GM23338 (cell line): ENCODE measurements around the gene MBD5. TPM values are rescaled to one million over a fixed set of nuclear protein-coding genes. Genes with fewer than 3 reads are reported as not detected.

Experiments used
- CREB1 ChIP-seq: fragments of 250-450 bp; sonication (Bioruptor Pico); IDR thresholded peaks from 2 replicates; pipeline ENCODE4 v1.5.0; 2020; ENCODE audit warnings: low read depth, mild to moderate bottlenecking, moderate library complexity
- ETS1 ChIP-seq: IDR thresholded peaks from 2 replicates; pipeline ENCODE4 v1.6.1; 2016; ENCODE audit warnings: antibody characterized with exemption
- EZH2 ChIP-seq: fragments of 200-600 bp; sonication (generic); IDR thresholded peaks from one replicate; pipeline ENCODE4 v1.8.0; 2017; ENCODE audit warnings: antibody characterized with exemption, mild to moderate bottlenecking, low read depth; ENCODE audit not compliant: unreplicated experiment
- EZH2phosphoT487 ChIP-seq: fragments of 200-600 bp; sonication (generic); IDR thresholded peaks from one replicate; pipeline ENCODE4 v1.8.1; 2018; ENCODE audit warnings: antibody characterized with exemption; ENCODE audit not compliant: unreplicated experiment
- JUNB ChIP-seq: IDR thresholded peaks from one replicate; pipeline ENCODE4 v1.6.1; 2016; ENCODE audit warnings: antibody characterized with exemption; ENCODE audit not compliant: unreplicated experiment
- NANOG ChIP-seq: IDR thresholded peaks from 2 replicates; pipeline ENCODE4 v1.6.1; 2016; ENCODE audit warnings: antibody characterized with exemption, borderline replicate concordance
- STAT1 ChIP-seq: IDR thresholded peaks from one replicate; pipeline ENCODE4 v1.6.1; 2016; ENCODE audit warnings: antibody characterized with exemption; ENCODE audit not compliant: unreplicated experiment
- ZNF331 ChIP-seq: fragments of 250-450 bp; sonication (Bioruptor Pico); IDR thresholded peaks from 2 replicates; pipeline ENCODE4 v1.5.0; 2020; ENCODE audit warnings: low read depth, mild to moderate bottlenecking, moderate library complexity
- ZNF462 ChIP-seq: fragments of 250-450 bp; sonication (Bioruptor Pico); IDR thresholded peaks from 2 replicates; pipeline ENCODE4 v1.5.0; 2020; ENCODE audit warnings: mild to moderate bottlenecking, moderate library complexity
- polyA plus RNA-seq: library from polyadenylated mRNA; unstranded; fragments of >200 nt; fragmentation: Nextera tagmentation; extraction: Ambion mirVana; gene quantifications from 2 replicates; pipeline ENCODE4 v1.2.1, GENCODE V29; 2016
- total RNA-seq: library from RNA; depleted of rRNA; stranded (reverse); fragments of >200 nt; shearing (Covaris generic); gene quantifications from 2 replicates; pipeline ENCODE4 v1.2.3, GENCODE V29; 2014

Gene MBD5
- total and polyA plus RNA-seq, 2 experiments from 2014 or later = 16.2 to 23.1 TPM

GRCh38 chr2:148533685-148534084, 512.8 kb downstream of the MBD5 start (continued):
- TF ChIP-seq ZNF462 (no peak), JUNB (no peak), CREB1 (CRISPR knock-in tag) (no peak), NANOG (no peak), ETS1 (no peak), ZNF331 (CRISPR knock-in tag) (no peak), STAT1 (no peak), EZH2 (no peak), EZH2phosphoT487 (no peak)
